Stimulated activated naive CD8-positive, alpha-beta T cell treated with anti-CD3 and anti-CD28 coated beads, Interleukin-15, amount 100 ng/mL, for 72 hours (primary cell): ENCODE results near the gene NGFR.
A peak's percentile ranks its signal among the peaks of the same experiment; 100 is the strongest.

ENCODE experiments used
- ATAC-seq: fragments of 150-1000 bp; cut with Tn5 transposase; 2 replicates; pipeline ENCODE4 v1.10.0; 2021; ENCODE audit warnings: mild to moderate bottlenecking, moderate library complexity
- DNase-seq, 2 donors: peaks; one replicate each; pipeline ENCODE4 v3.0.0; 2021 to 2022
- H3K27ac Mint-ChIP-seq, 2 donors: one replicate each; pipeline ENCODE4 v1.8.0; 2022; ENCODE audit warnings: mild to moderate bottlenecking in 2 of 2, mixed read lengths in 2 of 2, moderate library complexity in 2 of 2
- H3K27me3 Mint-ChIP-seq: one replicate; pipeline ENCODE4 v1.8.0; 2022; ENCODE audit warnings: mixed read lengths
- H3K4me1 Mint-ChIP-seq: one replicate; pipeline ENCODE4 v1.8.0; 2022; ENCODE audit warnings: mild to moderate bottlenecking, mixed read lengths
- H3K4me3 Mint-ChIP-seq, 2 donors: one replicate each; pipeline ENCODE4 v1.8.0; 2022; ENCODE audit warnings: mild to moderate bottlenecking in 2 of 2, mixed read lengths in 2 of 2, moderate library complexity in 1 of 2
- H3K9me3 Mint-ChIP-seq, 2 donors: one replicate each; pipeline ENCODE4 v1.8.0; 2022; ENCODE audit warnings: mixed read lengths in 2 of 2

The NGFR gene

GRCh38 chr17:49514071-49514721, 19.1 kb downstream of the NGFR start:
- peaks cover under 1% of the 10 kb centered on the region for H3K27me3 Mint-ChIP-seq
- H3K27ac Mint-ChIP-seq, result no peak overlapping the region
- DNase-seq, result no peak
- no peak overlapping the region for H3K4me3 Mint-ChIP-seq
- peaks cover 7% of the 10 kb centered on the region for H3K4me1 Mint-ChIP-seq
- no peak for ATAC-seq
- H3K9me3 Mint-ChIP-seq, result no peaks in the 10 kb centered on the region

- peaks cover 3% of the 10 kb centered on the region for H3K27me3 Mint-ChIP-seq
- H3K4me1 Mint-ChIP-seq, result peaks cover 7% of the 10 kb centered on the region
- H3K4me3 Mint-ChIP-seq, result no peak overlapping the region
- H3K27ac Mint-ChIP-seq, result peak overlapping the region; percentile 48 to 68
- H3K9me3 Mint-ChIP-seq, result no peaks in the 10 kb centered on the region
- DNase-seq, result no peak
- peak; percentile 51 for ATAC-seq
Measured at GRCh38 chr17:49515196-49515770, 20.2 kb downstream of the NGFR start.

- H3K4me3 Mint-ChIP-seq, result no peak overlapping the region
- H3K27ac Mint-ChIP-seq, result no peak overlapping the region
Measured at GRCh38 chr17:49516180-49516579, 21.1 kb downstream of the NGFR start.

GRCh38 chr17:49518346-49519078, 23.4 kb downstream of the NGFR start:
- H3K27ac Mint-ChIP-seq, result no peak overlapping the region
- no peak for DNase-seq

More at GRCh38 chr17:49516180-49516579, 21.1 kb downstream of the NGFR start:
- Mint-ChIP-seq H3K9me3 (no peaks in the 10 kb centered on the region), H3K4me1 (peaks cover 7% of the 10 kb centered on the region), H3K27me3 (peaks cover 9% of the 10 kb centered on the region)
- DNase-seq, result no peak
- no peak for ATAC-seq

GRCh38 chr17:49519781-49520180, 24.7 kb downstream of the NGFR start:
- DNase-seq, result no peak
- H3K27me3 Mint-ChIP-seq, result peaks cover 16% of the 10 kb centered on the region
- peaks cover 21% of the 10 kb centered on the region for H3K4me1 Mint-ChIP-seq
- no peaks in the 10 kb centered on the region for H3K9me3 Mint-ChIP-seq
- no peak for ATAC-seq
- H3K4me3 Mint-ChIP-seq, result no peak overlapping the region
- no peak overlapping the region for H3K27ac Mint-ChIP-seq

More at GRCh38 chr17:49518346-49519078, 23.4 kb downstream of the NGFR start:
- Mint-ChIP-seq H3K4me1 (peaks cover 11% of the 10 kb centered on the region), H3K9me3 (no peaks in the 10 kb centered on the region), H3K4me3 (no peak overlapping the region), H3K27me3 (peaks cover 16% of the 10 kb centered on the region)
- no peak for ATAC-seq

GRCh38 chr17:49520386-49521087, 25.4 kb downstream of the NGFR start:
- Mint-ChIP-seq H3K9me3 (no peaks in the 10 kb centered on the region), H3K4me3 (no peak overlapping the region), H3K27ac (peak overlapping the region in 1 of 2 donors; percentile 51), H3K27me3 (peaks cover 16% of the 10 kb centered on the region), H3K4me1 (peaks cover 14% of the 10 kb centered on the region)
- no peak for ATAC-seq
- DNase-seq, result no peak

GRCh38 chr17:49521088-49521450, 26.0 kb downstream of the NGFR start:
- Mint-ChIP-seq H3K27me3 (peaks cover 16% of the 10 kb centered on the region), H3K27ac (no peak overlapping the region), H3K9me3 (no peaks in the 10 kb centered on the region), H3K4me1 (peaks cover 14% of the 10 kb centered on the region), H3K4me3 (no peak overlapping the region)
- DNase-seq (no peak), ATAC-seq (no peak)

- ATAC-seq, result no peak
- H3K4me3 Mint-ChIP-seq, result no peak overlapping the region
- H3K27ac Mint-ChIP-seq, result peak overlapping the region in 1 of 2 donors; percentile 64
Measured at GRCh38 chr17:49521471-49522356, 26.6 kb downstream of the NGFR start.

GRCh38 chr17:49522357-49522890, 27.3 kb downstream of the NGFR start:
- peaks cover 14% of the 10 kb centered on the region for H3K4me1 Mint-ChIP-seq
- ATAC-seq (no peak), DNase-seq (no peak)
- no peaks in the 10 kb centered on the region for H3K9me3 Mint-ChIP-seq
- H3K27ac Mint-ChIP-seq, result peak overlapping the region in 1 of 2 donors; percentile 70
- peaks cover 16% of the 10 kb centered on the region for H3K27me3 Mint-ChIP-seq
- no peak overlapping the region for H3K4me3 Mint-ChIP-seq

More at GRCh38 chr17:49521471-49522356, 26.6 kb downstream of the NGFR start:
- no peak for DNase-seq
- Mint-ChIP-seq H3K9me3 (no peaks in the 10 kb centered on the region), H3K4me1 (peaks cover 14% of the 10 kb centered on the region), H3K27me3 (peaks cover 16% of the 10 kb centered on the region)

GRCh38 chr17:49523196-49523595, 28.1 kb downstream of the NGFR start:
- no peaks in the 10 kb centered on the region for H3K9me3 Mint-ChIP-seq
- peaks cover 14% of the 10 kb centered on the region for H3K4me1 Mint-ChIP-seq
- no peak overlapping the region for H3K4me3 Mint-ChIP-seq
- ATAC-seq (no peak), DNase-seq (no peak)
- peak overlapping the region in 1 of 2 donors; percentile 49 for H3K27ac Mint-ChIP-seq
- H3K27me3 Mint-ChIP-seq, result peaks cover 16% of the 10 kb centered on the region

- Mint-ChIP-seq H3K4me3 (no peak overlapping the region), H3K9me3 (no peaks in the 10 kb centered on the region), H3K4me1 (peaks cover 14% of the 10 kb centered on the region), H3K27ac (peak overlapping the region in 1 of 2 donors; percentile 49), H3K27me3 (peaks cover 20% of the 10 kb centered on the region)
- DNase-seq, result peak; percentile 38 to 49
- ATAC-seq, result peak; percentile 91
Measured at GRCh38 chr17:49523706-49524472, 28.8 kb downstream of the NGFR start.

GRCh38 chr17:49524473-49525359, 29.6 kb downstream of the NGFR start:
- ATAC-seq, result no peak
- H3K27me3 Mint-ChIP-seq, result peaks cover 28% of the 10 kb centered on the region
- no peak overlapping the region for H3K4me3 Mint-ChIP-seq
- H3K4me1 Mint-ChIP-seq, result peaks cover 14% of the 10 kb centered on the region
- no peaks in the 10 kb centered on the region for H3K9me3 Mint-ChIP-seq
- H3K27ac Mint-ChIP-seq, result no peak overlapping the region
- DNase-seq, result no peak
